IPS-NIHi11 (cell line): ENCODE results near the gene ABLIM2.

ENCODE experiments used
- DNase-seq: peaks from one replicate; pipeline ENCODE4 v3.0.0; 2012; ENCODE audit warnings: mixed read lengths, low spot score

The ABLIM2 gene

DNA sequence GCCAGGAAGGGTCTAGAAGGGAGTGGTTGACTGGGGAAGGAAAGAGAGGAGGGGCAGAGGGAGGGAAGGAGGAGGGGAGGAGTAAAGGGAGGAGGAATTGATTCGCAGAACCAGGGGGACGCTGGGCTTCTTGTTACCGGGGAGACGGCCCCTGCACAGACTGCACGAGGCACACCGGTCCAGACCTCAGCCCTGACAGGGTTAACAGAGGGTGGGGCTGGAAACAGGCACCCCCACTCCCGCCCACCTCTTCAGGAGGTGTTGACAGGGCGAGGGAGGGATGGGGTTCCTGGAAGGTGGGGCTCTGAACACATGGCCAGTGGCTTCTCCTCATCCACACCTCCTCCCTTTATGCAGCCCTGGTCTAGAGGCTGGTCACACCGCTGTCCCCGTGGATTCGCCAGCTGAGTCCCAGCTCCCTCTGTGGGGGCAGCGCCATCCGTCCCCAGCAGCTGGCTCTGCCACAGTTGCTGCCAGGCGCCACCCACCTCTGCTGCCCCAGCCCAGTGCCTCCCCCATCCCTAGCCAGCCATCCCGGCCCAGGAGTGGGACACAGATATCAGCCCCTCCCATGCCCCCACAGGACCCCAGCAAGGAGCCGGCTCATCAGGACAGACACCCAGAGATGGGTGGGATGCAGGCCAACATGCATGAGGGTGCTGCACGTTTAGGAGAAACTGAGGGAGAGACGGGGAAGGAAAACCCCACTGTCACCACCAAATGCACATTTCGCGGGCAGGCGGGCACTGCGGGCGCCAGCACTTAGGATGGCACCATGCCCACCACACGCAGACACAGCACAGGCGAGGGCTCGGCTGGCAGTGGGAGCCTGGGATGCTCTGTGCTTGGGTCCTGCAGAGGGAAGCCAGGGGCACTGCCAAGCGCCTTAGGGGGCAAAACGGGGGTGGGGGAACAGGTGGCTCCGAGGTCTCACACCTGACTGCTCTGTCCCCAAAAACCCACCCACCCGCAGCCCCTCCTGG lies 87.6 kb downstream of the ABLIM2 start:
- DNase-seq = peak; percentile 55

DNA sequence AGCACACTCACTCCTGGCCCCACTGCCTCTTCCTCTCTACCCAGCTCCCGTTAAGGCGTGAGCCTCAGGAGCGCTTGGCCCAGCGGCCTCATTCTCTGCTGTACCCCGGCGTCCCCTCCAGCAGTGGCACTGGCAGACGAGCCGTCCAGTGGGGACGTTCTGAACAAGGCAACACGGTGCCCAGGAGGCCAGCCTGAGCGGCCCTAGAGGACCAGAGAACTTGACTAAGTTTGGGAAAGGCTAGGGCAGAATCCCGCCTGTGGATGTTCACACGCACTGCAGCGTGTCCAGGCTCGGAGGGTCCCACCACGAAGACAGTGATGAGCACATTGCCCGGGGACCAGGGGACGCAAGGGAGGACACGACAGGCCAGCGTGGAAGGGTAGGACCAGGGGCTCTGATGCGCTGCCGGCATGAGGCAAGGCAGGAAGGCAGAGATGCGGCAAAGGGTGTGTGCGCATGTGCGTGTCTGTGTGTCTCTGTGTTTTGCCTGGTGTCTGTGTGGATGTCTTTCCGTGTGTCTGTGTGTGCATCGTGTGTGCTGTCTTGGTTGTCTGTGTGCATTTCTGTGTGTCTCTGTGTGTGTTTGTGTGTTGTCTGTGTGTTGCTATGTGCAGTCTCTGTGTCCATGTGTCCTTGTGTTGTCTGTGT lies 89.4 kb downstream of the ABLIM2 start:
- no peak for DNase-seq

DNA sequence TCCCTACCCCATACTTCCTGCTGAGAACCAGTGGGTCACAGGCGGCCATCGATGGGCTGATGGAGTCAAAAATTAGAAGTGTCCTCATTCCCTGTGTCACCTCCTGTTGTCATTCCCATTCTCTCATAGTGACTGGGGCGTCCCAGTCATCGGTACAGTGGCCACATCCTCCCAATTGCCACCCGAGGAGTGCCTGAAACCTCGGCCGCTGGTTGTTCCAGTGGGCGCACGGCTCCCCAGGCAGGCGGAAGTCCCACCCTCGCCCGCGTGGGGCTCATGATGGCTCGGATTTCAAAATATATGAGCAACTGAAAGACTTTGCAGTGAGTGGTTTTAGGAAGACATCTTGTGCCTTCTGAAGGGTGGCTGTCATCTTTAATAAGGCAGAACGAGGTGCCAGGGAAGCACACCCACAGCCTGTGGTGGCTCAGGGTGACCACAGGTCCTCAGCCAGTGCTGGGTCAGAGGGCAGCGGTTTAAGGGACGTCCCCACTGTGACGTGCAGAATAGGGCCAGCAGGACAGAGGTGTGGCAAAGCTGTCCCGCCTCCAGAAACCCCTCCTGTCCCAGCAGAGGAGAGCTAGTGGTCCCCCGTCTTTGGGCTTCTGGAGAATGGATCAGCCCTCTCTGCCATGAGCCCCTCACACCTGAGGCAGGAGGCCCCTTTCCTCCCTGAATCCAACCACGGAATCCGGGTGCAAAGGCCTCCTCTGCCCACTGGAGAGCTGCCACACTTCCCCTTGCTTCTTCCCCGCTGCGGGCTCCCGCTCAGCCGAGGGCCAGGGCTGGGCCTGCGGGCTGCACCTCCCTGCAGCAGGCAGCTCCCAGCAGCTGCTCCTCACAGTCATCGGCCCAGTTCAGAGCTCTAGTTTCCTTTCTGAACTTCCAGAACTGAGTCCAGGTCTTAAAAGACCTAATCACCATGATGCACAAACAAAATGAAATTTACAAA lies 90.4 kb downstream of the ABLIM2 start:
- DNase-seq = no peak

DNA sequence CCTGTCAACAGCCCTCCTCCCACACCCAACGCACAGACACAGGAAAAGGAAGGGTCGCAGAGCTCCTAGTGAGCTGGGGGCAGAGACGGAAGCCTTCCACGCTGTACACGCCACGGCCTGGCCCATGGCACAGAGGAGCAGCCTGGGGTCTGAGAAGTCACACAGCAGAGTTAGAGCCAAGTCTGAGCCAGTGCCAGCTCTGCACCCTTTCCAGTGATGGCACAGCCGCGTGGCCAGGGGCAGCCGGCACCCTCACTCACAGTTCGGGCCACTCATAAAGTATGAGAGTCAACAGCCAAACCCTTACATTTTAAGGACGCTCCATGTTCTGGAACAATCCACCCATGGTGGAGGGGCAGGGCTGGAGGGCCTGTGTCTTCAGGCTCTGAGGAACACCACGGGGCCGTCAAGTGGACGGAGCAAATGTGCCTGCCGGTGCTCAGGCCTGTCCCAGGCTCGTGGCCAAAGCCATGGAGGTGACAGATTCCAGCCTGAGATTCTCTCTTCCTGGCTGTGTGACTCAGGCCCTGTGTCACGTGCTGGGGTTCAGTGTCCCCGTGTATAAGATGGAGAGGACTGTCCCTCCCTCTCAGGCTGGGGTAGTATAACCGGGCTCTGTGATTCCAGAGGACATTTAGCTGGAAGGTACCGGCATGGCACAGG lies 91.2 kb downstream of the ABLIM2 start:
- no peak for DNase-seq

DNA sequence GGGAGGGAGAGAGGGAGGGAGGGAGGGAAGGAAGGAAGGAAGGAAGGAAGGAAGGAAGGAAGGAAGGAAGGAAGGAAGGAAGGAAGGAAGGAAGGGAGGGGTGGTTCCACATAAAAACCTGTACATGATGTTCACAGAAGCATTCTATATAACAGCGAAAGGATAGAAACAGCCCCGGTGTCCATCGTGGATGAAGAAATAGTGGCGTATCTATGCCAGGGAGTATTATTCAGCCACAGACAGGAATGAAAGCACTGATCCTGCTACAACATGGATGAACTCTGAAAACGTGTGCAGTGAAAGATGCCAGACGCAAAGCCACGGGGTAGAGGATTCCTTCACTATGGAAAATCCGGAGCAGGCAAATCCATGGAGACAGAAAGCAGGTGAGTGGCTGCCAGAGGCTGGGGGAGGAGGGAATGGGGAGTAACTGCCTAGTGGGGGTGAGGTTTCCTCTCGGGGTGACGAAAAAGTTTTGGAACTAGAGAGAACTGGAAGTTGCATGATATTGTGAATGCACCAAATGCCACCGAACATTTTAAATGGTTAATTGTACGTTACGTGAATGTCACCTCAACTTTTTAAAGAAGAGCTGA lies 92.2 kb downstream of the ABLIM2 start:
- DNase-seq = no peak

DNA sequence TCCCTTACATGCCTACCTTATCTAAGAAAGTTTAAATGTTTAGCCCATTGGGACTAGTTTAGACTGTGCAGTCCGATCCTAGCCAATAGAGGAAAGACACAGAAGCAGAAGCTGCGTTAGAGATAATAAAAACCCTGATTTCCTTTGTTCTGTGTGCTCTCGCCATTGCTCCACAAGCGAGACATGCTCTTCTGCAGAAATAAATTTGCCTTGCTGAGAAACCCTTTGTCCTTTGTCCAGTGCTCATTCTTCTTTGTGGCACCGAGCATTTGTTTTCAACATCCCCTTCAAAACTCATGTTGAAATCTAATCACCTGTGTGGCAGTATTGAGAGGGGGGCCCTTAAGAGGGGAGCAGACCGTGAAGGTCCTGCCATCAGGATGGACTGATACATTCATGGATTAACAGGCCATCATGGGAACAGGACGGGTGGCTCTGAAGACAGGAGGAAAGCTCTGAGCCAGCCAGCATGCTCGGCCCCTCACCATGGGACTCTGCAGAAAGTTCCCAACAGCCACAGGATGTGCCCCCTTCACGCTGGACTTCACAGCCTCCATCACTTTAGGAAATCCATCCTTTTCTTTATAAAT lies 94.5 kb downstream of the ABLIM2 start:
- no peak for DNase-seq

DNA sequence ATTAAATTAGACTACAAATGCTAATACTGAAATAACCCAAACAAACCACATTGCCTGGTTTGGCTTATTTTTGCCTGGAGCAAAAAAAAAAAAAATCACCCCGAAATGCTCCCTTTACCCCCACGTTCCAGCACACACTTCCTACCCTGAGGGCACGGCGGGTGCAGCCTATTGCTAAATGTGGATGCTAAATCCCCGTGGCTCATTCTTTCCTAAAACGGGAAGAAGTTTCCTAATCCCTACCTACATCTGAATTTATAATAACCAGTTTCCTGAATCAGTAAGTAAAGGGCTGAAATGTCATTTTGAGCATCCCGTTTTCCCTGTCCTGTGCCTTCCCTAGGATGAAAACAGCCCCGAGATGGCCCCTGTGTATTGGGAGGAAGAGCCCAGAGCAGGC lies 97.0 kb downstream of the ABLIM2 start:
- DNase-seq = no peak

DNA sequence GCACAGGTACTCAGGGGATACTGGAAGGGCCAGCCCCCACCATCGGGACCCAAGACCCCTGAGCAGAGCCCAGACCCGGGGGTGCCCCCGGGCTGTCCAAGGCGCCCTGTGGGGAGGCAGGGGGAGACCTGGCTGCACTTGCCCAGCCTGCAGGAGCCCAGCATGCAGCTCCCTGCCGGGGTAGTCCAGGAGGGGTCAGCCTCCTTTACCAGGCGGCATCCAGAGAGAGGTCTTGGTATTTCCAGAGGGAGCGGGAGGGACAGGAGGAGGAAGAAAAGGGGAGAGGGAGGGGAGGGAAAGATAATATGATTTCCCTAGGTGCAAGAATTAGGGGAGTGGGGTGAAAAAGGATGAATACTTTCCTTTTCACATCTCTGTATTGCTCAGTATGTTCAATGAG lies 97.5 kb downstream of the ABLIM2 start:
- DNase-seq = no peak

DNA sequence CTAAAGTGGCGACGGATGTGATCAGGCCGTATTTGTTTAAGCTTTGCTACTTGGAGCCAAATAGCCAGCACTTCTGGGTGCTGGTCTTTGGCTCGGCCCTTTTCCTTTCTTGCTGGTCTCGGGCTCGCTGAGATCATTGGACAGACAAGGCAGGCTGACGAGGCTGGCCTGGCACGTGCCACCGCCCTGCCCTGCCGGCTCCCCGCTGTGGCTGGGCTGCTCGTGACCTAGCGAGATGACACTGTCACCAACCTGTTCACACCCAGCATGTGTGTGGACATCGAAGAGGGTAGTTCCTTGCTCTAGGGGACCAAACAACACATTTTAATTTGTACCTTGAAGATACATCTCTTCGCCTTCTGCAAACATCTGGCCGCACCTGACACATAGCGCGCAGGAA lies 98.0 kb downstream of the ABLIM2 start:
- no peak for DNase-seq

DNA sequence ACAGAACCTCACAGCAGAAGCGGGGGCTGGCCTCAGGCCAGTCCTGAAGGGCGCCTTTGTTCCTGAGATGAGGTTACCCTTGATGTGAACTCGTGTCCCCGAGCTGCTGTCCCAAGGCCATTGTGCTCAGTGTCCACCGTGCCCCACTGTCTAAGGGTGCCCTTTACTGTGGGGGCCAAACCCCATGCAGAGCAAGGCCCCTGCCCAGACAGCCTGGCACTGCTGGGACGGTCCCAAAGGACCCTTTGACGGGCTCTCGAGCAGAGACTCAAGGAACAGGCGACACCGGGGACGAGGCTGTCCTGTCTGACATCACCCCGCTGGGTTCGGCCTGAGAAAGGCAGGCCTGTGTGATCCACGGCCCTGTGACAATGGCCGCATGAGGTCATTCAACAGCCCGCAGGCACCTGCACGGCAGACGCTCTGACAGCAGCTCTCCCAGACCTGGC lies 100.6 kb downstream of the ABLIM2 start:
- no peak for DNase-seq

DNA sequence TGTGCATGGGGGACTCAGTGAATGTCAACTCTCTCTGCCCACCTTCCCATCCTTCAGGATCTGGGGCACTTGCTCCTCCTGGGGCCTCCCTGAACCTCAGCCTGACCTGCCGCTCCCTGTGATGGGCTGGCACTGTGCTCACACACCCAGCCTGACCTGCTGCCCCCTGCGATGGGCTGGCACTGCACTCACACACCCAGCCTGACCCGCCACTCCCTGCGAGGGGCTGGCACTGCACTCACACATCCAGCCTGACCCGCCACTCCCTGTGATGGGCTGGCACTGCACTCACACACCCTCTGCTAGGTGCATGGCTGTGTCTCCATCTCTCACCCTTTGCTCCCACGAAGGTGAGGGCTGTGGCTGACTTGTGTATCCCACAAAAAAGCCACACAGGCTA lies 103.4 kb downstream of the ABLIM2 start:
- no peak for DNase-seq

DNA sequence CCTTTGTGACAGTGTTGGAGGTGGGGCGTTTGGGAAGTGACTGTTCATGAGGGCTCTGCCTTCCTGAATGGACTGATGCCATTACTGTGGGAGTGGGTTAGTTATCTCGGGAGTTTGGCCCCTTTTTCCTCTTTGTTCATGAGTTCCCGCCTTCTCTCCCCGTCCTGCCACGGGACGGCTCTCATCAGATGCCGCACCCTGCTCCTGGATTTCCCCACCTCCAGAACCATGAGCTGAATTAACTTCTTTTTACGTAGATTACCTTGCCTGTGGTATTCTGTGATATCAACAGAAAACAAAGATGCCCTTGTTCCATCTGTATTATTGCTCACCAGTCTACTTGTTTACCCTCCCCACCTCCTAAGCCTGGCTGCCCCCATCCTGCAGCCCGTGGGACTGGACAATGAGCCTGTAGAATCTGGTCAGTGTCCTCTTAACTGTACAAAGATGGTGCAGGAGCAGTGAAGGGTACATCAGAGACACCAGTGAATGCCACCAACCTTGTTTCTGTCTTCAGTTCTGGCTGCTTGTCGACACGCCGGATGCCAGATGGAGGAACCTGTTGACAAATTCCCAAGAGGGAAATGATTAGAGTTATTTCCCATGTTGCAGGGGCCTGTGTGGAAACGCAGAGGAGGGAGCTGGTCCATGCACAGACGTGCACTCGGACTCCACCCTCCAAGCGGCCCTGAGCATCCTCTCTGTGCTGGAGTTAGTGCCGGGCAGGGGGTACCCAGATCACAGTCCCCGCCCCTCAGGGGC lies 104.7 kb downstream of the ABLIM2 start:
- no peak for DNase-seq

DNA sequence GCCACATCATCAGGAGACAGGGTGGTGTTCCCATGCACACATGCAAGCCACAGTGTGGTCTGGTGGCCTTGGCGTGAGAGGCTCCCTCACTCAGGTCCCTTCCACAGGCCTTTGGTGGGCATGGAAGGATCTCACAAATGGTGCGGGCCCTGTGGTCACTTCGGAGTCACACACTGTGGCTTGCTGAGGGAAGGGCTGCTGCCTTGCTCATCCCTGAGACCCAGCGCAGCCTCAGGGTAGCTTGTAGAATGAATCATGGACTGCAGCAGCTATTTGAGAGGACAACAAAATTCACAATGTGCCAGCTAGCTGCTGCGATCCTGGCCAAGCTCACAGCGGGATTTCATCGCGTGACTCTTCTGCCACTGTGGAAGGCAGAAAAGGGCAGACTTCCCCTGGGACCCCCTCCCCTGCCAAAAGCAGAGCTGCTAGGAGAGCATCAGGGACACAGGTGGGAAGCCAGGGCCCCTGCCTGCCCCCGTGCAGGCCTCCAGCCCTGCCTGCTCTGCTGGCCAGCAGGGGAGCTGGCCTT lies 106.4 kb downstream of the ABLIM2 start:
- no peak for DNase-seq

DNA sequence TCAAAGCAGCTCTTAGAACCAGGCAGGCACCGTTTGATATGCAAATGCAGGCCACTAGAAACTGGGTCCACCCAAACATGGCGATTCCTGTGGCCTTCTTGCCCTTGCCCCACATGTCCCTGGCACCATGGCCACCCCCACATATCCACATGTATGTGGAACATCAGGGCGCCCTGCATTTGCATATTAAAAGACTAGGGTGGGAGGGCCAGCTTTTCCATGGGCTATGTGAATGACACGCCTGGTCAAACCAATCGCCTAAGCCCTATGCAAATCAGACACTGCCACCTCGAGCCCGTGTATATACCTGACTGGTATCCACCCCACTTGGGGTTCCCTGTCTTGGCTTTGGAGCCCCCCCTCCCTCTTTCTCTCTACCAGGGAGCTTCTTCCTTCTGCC lies 107.0 kb downstream of the ABLIM2 start:
- no peak for DNase-seq

DNA sequence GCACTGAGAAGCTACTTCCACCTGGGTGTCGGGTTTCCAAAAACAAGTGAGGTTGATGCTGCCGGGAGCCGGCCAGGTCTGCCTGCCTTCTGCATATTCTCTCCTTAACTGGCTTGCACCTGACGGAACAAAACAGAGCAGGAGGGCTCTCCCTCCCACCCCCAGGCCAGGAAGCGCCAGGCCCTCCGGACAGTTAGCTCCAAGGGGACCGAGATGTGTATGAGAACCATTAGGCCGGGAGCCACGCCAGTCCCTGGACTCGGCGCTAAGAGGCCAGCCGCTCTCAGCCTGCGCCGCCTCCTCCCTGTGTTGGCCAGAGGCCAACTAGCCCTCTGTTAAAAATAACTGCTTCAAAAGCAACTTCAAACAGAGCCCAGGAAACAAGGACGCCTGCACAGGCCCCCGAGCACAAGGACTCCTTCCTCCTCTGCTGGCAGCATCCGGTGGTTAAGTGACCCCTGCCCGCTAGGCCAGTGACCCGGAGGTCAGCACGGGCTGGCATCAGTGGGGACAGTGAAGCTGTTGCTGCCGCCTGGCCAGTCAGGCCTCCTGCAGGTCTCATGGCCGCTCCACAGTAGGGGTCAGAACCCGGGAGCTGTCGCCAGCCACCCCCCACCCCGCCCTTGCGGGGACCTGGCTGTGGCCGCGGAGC lies 107.9 kb downstream of the ABLIM2 start:
- DNase-seq = peak; percentile 63

DNA sequence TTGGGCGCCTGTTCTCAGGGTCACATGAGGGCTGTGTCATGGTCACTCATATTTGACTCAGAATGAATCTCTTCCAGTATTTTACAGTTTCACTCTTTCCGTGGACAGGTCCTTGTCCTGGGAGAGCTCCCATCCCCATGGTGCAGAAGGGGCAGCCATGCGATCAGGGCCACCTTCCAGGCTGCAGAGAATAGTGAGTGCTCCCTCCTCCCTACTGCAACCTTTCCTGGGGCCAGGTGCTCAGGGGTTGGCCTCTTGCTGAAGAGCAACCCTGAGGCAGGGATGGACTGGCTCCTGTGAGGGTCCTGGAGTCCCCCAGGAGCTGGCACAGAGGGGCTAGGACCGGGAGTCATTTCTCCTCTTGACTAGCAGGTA lies 108.4 kb downstream of the ABLIM2 start:
- DNase-seq = no peak

DNA sequence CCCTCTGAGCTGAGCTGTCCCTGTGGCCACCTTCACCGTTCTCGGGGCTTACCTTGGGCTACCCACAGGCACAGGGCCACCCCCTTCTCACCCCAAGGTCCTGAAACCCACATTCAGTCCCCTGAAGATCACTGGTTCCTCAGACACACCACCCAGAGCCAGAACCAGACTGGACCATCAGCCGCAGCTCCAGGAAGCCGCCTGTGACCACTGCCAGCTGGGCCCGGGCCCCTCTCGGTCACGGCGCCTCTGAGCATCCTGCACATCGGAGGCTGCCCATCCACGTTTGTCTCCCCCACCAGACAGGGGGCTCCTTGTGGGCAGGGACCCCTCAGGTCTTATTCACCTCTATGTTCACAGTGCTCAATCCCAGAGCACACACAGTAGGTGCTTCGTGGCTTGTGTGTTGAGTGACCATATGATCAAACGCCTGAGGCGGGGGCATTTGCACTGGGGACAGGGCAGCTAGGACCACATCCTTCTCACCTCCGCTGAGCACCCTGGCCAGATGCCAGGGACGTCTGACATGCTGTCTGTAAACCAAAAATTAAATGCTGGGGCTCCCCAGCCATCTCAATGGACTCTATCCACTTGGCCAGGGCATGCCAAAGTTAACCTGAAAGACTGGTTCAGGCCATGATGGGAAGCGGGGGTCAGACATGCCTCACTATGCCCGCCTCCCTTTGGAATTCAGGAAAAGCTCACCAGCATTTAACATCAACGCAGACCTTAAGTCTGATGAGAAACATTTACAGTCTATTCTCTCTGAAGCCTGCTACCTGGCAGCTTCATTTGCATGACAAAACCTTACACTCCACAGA lies 109.5 kb downstream of the ABLIM2 start:
- no peak for DNase-seq
